Thoracic aorta (tissue), 2 donors: ENCODE measurements around the gene WFDC10B. TPM values are rescaled to one million over a fixed set of nuclear protein-coding genes. Genes with fewer than 3 reads are reported as not detected.
"Not testable (repeated sequence)": the region's sequence is repeated elsewhere in the genome, so short reads cannot be mapped to it uniquely, and the experiment has no call there.

Experiments
- ATAC-seq: fragments of 150-250 bp; one replicate; pipeline ENCODE4 v1.8.0; 2017; ENCODE audit warnings: low read depth; ENCODE audit not compliant: insufficient number of reproducible peaks, low FRiP score
- DNase-seq: peaks from one replicate; pipeline ENCODE4 v3.0.0-alpha.2; 2020; ENCODE audit warnings: low spot score
- H3K27ac ChIP-seq, 2 donors: fragments of 200-600 bp; sonication (generic); 1 replicate in 1 of 2; 2 replicates in 1 of 2; pipeline ENCODE4 v1.5.1; 2016; ENCODE audit warnings: mild to moderate bottlenecking in 2 of 2, moderate library complexity in 2 of 2
- H3K27me3 ChIP-seq: fragments of 200-600 bp; sonication (generic); replicated peaks from 2 replicates; pipeline ENCODE4 v1.6.0; 2016; ENCODE audit warnings: mild to moderate bottlenecking; ENCODE audit not compliant: insufficient read depth
- H3K36me3 ChIP-seq: fragments of 200-600 bp; sonication (generic); one replicate; pipeline ENCODE4 v1.5.1; 2016
- H3K4me1 ChIP-seq, 2 donors: fragments of 200-600 bp; sonication (generic); 1 replicate in 1 of 2; 2 replicates in 1 of 2; pipeline versions ENCODE4 v1.5.1 to v1.6.0; 2016; ENCODE audit warnings: low read depth in 2 of 2, mild to moderate bottlenecking in 1 of 2; ENCODE audit not compliant: control insufficient read depth in 1 of 2
- H3K4me3 ChIP-seq: fragments of 200-600 bp; sonication (generic); 2 replicates; pipeline ENCODE4 v1.5.1; 2016; ENCODE audit warnings: mild to moderate bottlenecking
- H3K9me3 ChIP-seq: fragments of 200-600 bp; sonication (generic); 2 replicates; pipeline ENCODE4 v1.5.1; 2016
- CTCF ChIP-seq: fragments of 200-600 bp; sonication (generic); IDR thresholded peaks from one replicate; pipeline ENCODE4 v1.5.1; 2019; ENCODE audit warnings: antibody characterized with exemption
- total RNA-seq, 2 donors: library from RNA; depleted of rRNA; stranded (reverse); fragments of >200 nt; gene quantifications; one replicate each; pipeline versions ENCODE4 v1.1.0 to v1.2.3, GENCODE V29; 2016

The WFDC10B gene
- total RNA-seq, 2 donors from 2014 or later, result not detected

- no peak overlapping the region for H3K27ac ChIP-seq
- TF ChIP-seq CTCF, result no peak
- H3K9me3 ChIP-seq, result no peaks in the 10 kb centered on the region
- H3K36me3 ChIP-seq, result no peaks in the 10 kb centered on the region
- no peaks in the 10 kb centered on the region for H3K4me1 ChIP-seq
- H3K27me3 ChIP-seq, result no peaks in the 10 kb centered on the region
- DNase-seq (no peak), ATAC-seq (no peak)
- no peak overlapping the region for H3K4me3 ChIP-seq
Observed at GRCh38 chr20:45685896-45686295, 18.9 kb downstream of the WFDC10B start.

- Histone ChIP-seq H3K27ac (no peak overlapping the region), H3K36me3 (no peaks in the 10 kb centered on the region), H3K9me3 (peaks cover 24% of the 10 kb centered on the region), H3K4me3 (no peak overlapping the region), H3K27me3 (no peaks in the 10 kb centered on the region), H3K4me1 (no peaks in the 10 kb centered on the region)
- TF ChIP-seq CTCF, result no peak
- DNase-seq, result no peak
- ATAC-seq, result no peak
Observed at GRCh38 chr20:45679650-45680049, 25.2 kb downstream of the WFDC10B start.

- Histone ChIP-seq H3K36me3 (no peaks in the 10 kb centered on the region), H3K9me3 (peaks cover 6% of the 10 kb centered on the region), H3K4me1 (no peaks in the 10 kb centered on the region), H3K27ac (no peak overlapping the region), H3K27me3 (no peaks in the 10 kb centered on the region), H3K4me3 (no peak overlapping the region)
- ATAC-seq (no peak), DNase-seq (no peak)
- TF ChIP-seq CTCF, result no peak
Observed at GRCh38 chr20:45672765-45673164, 32.1 kb downstream of the WFDC10B start.

- TF ChIP-seq CTCF, result no peak
- H3K36me3 ChIP-seq, result no peaks in the 10 kb centered on the region
- no peaks in the 10 kb centered on the region for H3K4me1 ChIP-seq
- no peaks in the 10 kb centered on the region for H3K27me3 ChIP-seq
- ATAC-seq (no peak), DNase-seq (no peak)
- H3K9me3 ChIP-seq, result peaks cover 6% of the 10 kb centered on the region
- no peak within 1 kb of the TSS for H3K4me3 ChIP-seq
- no peak within 1 kb of the TSS for H3K27ac ChIP-seq
Observed at GRCh38 chr20:45670139-45670538, 34.7 kb downstream of the WFDC10B start, which contains the start of gene WFDC11. Gene WFDC11 (minus strand): TSS chr20:45670239. CDS start chr20:45650600, 19,639 bp downstream.

GRCh38 chr20:45657038-45657437 lies 47.8 kb downstream of the WFDC10B start:
- H3K36me3 ChIP-seq, H3K9me3 ChIP-seq, DNase-seq, H3K4me1 ChIP-seq, H3K27me3 ChIP-seq, ATAC-seq, H3K27ac ChIP-seq, H3K4me3 ChIP-seq: not testable (repeated sequence)

GRCh38 chr20:45651726-45652125 lies 53.1 kb downstream of the WFDC10B start:
- H3K27ac ChIP-seq, H3K4me3 ChIP-seq, ATAC-seq, H3K4me1 ChIP-seq, H3K27me3 ChIP-seq, H3K9me3 ChIP-seq, H3K36me3 ChIP-seq, DNase-seq: not testable (repeated sequence)
